ENCODE measurements around the gene ATP2C1.
"Not testable (repeated sequence)": the region's sequence is repeated elsewhere in the genome, so short reads cannot be mapped to it uniquely, and the experiment has no call there.

Gene ATP2C1, protein sequence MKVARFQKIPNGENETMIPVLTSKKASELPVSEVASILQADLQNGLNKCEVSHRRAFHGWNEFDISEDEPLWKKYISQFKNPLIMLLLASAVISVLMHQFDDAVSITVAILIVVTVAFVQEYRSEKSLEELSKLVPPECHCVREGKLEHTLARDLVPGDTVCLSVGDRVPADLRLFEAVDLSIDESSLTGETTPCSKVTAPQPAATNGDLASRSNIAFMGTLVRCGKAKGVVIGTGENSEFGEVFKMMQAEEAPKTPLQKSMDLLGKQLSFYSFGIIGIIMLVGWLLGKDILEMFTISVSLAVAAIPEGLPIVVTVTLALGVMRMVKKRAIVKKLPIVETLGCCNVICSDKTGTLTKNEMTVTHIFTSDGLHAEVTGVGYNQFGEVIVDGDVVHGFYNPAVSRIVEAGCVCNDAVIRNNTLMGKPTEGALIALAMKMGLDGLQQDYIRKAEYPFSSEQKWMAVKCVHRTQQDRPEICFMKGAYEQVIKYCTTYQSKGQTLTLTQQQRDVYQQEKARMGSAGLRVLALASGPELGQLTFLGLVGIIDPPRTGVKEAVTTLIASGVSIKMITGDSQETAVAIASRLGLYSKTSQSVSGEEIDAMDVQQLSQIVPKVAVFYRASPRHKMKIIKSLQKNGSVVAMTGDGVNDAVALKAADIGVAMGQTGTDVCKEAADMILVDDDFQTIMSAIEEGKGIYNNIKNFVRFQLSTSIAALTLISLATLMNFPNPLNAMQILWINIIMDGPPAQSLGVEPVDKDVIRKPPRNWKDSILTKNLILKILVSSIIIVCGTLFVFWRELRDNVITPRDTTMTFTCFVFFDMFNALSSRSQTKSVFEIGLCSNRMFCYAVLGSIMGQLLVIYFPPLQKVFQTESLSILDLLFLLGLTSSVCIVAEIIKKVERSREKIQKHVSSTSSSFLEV

DNA sequence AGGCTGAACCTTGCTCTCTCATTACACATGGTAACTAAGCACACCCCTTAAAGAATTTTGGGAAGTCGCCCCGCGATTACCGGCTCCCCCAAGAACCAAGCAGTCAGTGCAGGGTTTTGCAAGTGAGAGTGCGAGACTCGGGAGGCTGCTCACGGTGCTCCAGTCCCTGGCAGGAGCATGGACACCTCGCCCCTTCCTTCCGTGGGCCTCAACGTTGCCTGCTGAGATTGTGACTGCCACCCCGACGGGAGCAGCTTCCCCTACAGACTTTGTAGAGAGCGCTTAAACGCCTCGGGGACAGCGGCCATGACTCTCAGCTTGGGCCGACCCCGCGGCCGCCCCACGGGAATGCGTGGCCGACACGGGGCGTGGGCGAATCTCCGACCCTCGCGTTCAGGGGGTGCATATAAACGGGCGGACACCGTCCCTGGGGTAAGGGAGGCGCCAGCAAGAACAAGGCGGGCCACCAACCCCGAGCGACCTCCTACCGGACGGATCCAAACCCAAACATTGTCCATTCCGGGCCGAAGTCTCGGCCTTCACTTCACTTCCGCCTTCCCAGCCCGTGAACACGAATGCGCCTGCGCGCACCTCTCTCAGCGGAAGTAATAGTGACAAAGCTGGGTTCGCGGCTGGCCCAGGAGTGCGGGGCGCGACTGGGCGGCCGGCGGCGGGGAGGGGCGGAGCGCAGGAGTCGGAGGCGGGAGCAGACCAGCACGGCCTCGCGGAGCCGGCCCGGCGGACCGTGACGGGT, at the start of gene ATP2C1:
ATP2C1 (plus strand) TSS at position 709 of the 754 bp plus-strand sequence. CDS start 686 bp downstream, outside the sequence.
- DNase-seq: peak; percentile 97

DNA sequence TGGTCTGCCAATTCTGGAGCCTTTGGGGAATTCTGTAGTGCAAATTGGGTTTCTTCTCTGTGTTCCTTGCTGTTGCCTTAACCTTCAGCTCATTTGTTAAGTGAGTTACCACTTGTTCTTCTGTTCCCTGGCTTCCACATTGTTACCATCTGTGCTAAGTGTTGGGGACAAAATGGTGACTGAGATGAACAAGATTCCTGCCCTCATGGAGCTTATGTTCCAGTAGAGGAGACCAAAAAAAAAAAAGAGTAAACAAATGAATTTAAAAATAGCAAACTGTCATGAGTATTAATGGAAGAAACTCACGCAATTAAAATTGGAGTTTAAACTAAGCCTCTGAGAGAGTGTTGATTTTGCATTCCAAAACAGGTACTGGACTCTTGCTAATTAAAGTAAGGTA, 49.4 kb upstream of the ATP2C1 start:
- DNase-seq: no peak

DNA sequence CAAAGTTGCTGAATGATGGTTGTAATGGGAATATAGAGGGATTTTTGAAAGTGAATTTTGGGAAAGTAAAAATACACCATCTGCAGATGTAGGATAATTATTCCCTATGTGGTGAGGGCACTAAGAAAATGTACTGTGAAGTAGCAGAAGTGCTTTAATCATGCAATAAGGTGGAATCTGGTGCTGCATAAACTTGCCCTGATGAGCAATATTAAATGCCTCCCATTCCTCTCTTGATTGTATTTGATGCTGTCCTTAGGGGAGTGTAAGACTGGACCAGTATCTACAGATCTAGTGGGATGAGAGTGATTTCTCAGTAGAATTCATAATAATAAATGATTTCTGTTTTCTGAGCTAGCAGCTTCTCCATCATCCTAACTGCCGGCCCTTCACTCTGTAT, 47.7 kb upstream of the ATP2C1 start:
- DNase-seq: no peak

DNA sequence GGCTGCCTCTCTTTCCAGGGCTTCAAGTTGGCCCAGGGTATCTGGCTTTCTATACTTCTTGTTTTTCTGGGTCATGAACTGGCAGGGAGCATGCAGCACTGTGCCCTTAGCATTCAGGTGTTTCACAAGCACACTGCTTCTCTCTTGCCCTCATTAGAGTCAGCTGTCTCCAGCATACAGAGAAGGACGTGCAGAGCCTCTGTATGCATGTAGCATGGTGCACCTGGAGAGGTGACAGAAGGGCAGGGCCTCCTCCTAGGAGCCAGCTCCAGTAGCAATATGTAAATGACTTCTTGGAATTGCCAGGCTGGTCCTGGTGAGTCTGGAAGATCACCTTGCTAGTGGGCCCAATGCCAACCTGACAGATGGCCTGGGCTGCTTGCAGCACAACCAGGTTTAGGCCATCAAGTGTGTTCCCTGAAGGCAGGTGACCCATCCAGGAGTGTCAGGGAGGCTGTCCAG, 44.8 kb upstream of the ATP2C1 start:
- peak; percentile 65 for DNase-seq

DNA sequence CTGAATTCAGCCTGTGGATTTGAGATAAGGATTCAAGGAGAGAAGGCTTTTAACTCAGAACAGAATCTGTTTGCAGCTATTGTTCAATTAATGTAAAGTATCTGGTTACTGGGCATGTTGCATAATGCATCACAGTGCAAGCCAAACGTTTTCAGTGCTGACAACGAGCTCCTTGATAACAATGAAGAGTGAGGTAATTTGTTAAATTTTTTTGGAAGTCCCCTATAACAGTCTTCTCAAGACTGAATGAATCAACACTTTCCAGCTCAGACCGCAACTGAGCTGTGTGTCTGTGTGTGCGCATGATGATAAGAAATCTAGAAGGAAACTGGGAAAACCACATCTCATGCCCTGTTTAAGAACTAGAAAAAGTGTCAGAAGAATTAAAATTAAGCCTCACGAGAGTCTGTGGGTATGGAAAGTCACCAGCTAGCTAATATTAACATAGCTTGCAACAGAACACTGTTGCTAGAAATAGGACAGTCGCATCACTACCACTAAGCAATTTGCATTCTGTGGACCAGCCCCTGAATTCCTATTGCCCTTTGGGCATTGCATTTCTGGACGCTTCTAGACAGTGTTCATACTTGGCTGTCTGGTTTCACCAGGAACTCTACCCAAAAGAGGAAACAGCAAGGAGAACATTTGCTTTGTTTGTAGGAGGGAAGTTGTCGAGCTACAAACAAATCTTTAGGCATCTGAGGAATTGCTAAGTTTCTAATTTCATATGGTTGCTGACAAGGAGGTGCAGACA, 43.7 kb upstream of the ATP2C1 start:
- peak; percentile 75 for DNase-seq

DNA sequence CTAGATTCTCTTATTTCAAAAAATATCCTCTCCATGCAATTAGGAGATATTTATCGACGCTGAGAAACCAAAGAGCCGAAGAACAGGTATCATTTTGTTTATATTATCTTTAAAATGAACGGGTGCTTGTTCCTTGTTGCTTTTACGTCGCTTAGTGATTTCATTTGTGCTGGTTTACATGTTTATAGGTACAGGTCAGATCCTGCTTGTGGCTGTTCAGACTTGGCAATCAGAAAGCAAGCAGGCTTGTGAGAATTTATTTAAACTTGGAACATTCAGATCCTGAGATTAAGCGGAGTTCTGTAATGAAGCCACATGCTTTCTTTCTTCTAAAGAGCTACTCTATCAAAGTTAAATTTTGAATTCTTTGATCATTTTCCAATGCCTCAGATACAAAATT, 43.0 kb upstream of the ATP2C1 start:
- DNase-seq: no peak

DNA sequence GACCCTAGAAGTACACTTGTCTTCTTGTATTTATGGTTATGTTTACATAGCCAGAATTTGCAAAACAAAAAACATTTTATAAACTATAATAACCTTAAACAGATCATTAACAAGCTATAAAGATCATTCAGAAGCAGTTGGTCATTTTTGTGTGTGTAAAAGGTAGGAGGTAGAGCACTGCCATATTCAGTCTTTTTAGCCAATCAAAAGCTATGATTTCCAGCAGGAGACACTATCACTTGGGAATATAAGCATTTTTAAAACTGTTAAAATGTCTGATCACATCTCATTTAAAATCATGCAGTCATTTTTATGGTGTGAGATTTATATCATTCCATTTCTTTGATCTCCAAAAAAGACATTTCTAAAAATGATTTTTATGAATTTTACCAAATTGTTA, 42.6 kb upstream of the ATP2C1 start:
- DNase-seq: no peak

DNA sequence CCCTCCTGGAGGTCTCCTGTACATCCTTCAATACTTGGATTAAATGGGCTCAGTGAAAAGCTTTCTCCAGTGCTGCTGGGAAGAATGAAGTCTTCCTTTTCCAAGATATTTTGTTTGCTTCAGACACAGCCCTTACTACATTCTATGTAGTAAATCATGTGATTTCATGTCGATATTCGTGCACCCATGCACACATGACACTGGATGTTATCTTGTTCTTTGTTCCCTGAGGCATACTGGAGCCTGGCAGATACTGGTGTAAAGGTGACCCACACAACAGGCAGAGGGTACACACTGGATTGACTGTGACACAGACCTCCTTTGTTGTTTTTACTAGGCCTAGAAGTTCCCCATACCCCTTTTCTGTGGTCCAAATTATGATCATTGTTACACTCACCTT, 40.3 kb upstream of the ATP2C1 start:
- no peak for DNase-seq

DNA sequence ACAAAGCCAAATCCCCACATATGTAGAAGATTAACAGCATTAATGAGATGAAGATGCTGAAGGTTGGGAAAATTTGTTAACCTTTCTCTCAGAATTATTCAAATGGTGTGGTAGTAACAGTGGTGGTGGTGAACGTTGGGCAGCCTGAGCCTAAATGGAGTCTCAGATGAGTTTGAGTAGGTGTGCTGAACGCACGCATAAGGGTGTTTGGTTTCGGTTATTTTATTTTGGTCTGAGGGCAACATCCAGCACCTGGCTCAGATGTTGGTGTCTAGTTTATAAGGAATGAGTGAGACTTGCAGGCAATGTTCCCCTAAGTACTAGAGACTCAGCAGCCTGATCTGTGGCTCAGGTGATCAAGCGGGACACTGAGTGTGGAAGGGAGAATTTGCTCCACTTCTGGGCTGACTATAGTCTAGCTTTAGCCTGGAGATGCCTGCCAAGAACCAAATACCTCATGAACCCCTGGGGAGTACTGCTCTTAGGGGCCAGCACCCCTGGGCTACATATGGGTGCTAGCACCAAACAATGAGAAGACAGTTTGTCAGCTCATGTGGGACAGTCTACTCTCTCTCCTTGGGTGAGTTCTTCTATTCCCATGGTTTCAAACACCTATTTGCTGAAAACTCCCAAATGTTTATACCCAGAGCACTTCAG, 39.5 kb upstream of the ATP2C1 start:
- DNase-seq: no peak

DNA sequence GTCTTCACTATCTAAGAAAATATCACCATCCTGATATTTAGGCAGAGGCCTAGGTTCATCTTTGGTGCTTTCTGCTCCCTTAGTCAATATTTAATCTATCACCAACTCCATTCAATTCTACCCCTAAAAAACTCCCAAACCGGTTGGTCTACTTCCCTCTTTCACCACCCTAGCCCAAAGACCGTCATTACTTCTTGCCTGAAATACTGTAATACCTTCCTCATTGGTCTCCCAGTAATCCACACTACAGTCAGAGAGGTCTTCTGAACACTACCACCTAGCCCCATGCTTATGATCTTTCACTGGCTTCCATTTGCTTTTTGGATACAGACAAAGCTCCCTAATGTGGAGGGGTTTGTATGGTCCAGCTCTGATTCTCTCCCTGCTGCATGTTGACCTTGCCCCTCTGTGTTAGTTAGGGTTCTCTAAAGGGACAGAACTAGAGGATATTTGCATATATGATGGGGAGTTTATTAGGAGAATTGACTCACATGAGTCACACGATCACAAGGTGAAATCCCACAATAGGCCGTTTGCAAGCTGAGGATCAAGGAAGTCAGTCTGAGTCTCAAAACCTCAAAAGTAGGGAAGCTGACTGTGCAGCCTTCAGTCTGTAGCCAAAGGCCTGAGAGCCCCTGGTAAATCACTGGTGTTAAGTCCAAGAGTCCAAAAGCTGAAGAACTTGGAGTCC, 36.4 kb upstream of the ATP2C1 start:
- no peak for DNase-seq

DNA sequence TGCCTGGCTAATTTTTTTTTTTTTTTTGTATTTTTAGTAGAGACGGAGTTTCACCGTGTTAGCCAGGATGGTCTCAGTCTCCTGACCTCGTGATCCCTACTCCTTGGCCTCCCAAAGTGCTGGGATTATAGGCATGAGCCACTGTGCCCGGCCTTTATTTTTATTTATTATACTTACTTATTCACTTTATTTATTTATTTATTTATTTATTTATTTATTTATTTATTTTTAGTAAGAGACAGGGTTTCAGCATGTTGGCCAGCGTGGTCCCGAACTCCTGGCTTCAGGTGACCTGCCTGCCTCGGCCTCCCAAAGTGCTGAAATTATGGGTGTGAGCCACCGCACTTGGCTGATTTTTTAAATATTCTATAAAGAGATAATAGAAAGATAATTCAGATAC, 31.8 kb upstream of the ATP2C1 start:
- not testable (repeated sequence) for DNase-seq

DNA sequence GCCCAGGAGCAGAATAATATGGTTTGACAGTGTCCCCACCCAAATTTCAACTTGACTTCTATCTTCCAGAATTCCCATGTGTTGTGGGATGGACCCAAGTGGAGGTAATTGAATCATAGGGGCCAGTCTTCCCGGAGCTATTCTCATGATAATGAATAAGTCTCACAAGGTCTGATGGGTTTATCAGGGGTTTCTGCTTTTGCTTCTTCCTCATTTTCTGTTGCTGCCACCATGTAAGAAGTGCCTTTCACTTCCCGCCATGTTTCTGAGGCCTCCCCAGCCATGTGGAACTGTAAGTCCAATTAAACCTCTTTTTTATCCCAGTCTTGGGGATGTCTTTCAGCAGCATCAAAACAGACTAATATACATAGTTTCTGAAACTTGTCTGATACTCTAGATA, 28.4 kb upstream of the ATP2C1 start:
- no peak for DNase-seq

DNA sequence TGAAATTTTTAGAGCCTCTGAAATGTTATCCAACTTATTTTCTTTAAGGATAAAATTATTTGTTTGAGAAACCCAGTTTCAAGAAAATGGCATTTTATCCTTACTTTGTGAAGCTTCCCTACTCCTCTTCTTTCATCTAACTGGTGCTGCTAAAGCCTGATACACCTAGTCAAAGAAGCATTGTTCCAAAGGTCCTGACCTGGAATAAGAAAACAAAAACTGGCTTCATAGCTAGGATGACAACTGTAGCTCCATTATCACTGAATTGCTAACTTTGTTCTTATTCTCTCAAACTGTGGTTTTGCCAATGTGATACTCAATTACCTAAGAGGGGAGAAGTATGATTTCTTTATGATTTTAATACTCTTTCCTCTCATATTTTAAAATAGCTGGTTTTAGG, 27.6 kb upstream of the ATP2C1 start:
- no peak for DNase-seq

DNA sequence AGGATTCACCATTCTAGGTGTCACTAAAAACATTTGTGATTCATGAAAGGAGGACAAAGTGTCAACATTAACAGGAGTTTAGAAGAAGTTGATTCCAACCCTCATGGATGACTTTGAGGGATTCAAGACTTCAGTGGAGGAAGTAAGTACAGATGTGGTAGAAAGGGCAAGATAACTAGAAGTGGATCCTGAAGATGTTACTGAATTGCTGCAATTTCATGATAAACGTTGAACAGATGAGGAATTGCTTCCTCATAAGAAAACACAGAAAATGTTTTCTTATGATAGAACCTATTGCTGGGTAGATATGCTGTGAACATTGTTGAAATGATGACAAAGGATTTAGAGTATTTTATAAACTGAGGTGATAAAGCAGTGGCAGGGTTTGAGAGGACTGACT, 23.5 kb upstream of the ATP2C1 start:
- no peak for DNase-seq

DNA sequence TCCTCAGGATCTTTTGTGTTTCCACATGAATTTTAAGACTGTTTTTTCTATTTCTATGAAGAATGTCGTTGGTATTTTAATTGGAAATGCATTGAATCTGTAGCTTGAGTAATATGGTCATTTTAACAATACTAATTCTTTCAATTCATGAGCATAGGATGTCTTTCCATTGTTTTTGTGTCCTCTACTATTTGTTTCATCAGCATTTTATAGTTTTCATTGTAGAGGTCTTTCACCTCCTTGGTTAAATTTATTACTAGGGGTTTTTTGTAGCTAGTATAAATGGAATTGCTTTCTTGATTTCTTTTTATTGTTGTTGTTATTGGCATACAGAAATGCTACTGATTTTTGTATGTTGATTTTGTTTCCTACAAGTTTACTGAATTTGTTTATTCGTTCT, 17.3 kb upstream of the ATP2C1 start:
- DNase-seq: no peak

DNA sequence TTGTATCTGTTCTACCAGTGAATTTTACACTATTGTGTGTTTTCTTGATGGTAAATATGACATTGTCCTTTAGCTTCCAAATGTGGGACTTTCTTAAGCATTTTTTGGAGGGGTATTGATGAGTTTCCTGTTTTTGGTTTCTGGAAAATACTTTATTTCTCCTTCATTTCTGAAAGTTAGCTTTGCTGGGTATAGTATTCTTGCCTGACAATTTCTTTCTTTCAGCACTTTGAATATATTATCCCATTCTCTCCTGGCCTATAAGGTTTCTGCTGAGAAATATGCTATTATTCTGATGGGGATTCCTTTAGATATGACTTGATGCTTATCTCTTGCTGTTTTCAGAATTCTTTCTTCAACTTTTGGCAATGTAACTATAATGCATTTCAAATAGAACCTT, 15.4 kb upstream of the ATP2C1 start:
- DNase-seq: no peak

DNA sequence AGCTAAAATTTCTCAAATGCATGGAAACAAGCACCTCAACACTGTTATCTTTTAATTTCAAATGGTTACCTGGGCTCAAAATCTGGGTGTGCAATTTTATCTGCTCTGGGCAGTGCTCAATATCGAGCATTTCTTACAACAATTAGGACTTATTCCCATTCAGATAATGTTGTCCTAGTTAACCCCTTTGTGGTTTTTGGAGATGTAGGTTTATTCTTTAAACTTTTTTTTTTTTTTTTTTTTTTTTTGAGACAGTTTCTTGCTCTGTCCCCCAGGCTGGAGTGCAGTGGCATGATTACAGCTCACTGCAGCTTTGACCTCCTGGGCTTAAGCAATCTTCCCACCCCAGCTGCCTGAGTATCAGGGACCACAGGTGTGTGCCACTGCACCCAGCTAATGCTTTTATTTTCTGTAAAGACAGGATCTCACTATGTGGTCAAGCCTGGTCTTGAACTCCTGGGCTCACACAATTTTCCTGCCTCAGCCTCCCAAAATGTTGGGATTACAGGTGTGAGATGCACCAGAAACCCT, 4.4 kb upstream of the ATP2C1 start:
- DNase-seq: no peak

DNA sequence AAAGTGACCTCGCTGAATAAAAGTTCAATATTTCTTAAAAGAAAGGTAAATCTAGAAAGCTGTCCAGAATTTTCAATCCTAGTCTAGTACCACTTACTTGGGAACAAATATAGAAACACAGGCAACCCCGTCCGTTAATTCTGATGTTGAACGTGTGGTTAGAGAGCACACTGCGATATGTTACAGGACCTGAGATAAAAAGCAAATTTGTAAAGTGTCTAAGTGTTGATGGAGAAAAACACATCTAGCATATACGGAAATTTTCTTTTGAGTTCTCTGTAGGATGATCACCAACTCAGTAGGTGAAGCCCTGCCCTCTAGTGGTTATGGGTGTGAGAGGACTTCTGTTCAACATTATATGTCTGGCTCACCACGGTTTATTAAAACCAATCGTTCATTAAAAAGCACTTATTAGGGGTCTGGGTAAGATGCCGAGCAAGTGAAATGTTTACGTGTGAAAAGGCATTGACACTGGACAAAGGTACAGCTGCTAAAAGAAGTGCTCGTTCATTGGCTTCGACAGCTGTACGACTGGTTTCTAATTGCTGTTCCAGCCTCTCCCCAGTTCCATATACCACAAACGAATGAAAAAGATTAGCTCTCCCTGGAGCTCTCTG, 1.0 kb upstream of the ATP2C1 start:
- peak; percentile 87 for DNase-seq

DNA sequence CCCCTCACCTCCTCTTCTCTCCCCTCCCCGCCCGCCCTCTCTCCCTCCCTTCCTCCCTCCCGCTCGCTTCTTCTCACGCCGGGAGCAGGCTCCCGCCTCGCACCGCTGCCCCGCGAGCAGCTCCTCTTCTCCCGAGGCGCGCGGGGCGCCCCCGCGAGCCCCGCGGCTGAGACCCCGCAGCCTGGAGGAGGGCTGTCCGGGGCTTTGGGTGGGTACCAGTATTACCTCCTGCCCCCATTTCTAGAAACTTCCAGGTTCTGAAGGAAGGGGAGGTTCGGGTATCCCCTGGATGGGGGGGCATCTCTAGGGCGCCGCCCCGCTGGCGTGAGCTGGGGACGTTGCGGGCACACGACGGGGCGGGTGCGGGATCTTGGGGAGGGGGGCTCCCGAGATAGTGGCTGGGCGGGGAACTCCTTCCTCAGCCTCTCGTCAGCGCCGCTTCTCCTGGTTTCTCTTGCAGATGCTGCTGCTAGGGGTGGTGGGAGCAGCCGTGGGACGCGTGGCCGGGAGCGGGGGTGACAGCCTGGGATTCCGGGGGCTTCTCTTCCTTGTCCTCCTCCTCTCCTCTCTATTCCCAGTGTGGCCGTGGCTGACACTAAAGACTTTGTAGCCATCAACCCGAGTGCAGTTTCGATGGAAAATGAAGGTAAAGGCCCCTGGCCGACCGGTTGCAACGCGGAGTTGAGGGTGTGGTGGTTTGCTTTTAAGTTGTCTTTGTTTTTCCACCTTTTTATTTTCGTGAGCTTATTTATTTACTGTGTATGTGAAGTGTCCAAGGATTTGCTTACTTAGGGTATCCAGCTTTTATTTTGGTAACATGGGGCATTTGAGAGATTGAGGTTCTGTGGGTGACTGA, 474 bp downstream of the ATP2C1 start:
- peak; percentile 59 for DNase-seq

DNA sequence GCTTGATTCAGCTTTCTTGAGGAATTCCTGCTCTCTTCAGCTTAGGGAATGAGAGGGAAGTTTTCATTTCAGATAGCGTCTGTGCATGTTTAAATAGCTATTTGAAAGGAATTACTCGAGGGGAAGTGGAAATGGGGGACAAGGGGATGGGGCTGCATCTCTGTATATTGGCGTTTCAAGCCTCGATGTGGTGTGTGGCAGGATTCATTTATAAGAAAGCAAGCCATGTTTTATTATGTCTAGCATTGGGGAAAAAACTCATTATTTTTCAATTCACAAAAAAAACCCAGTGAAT, 1.0 kb downstream of the ATP2C1 start:
- no peak for DNase-seq

Measured in NCI-H1436 (cell line).